DMS79 (cell line): ENCODE results near the gene FOSL1.
"Not testable (repeated sequence)": the region's sequence is repeated elsewhere in the genome, so short reads cannot be mapped to it uniquely, and the experiment has no call there.

Experiments used
- DNase-seq: peaks from one replicate; lab custom pipeline; 2025; lab: John Stamatoyannopoulos, UW

Gene FOSL1

DNA sequence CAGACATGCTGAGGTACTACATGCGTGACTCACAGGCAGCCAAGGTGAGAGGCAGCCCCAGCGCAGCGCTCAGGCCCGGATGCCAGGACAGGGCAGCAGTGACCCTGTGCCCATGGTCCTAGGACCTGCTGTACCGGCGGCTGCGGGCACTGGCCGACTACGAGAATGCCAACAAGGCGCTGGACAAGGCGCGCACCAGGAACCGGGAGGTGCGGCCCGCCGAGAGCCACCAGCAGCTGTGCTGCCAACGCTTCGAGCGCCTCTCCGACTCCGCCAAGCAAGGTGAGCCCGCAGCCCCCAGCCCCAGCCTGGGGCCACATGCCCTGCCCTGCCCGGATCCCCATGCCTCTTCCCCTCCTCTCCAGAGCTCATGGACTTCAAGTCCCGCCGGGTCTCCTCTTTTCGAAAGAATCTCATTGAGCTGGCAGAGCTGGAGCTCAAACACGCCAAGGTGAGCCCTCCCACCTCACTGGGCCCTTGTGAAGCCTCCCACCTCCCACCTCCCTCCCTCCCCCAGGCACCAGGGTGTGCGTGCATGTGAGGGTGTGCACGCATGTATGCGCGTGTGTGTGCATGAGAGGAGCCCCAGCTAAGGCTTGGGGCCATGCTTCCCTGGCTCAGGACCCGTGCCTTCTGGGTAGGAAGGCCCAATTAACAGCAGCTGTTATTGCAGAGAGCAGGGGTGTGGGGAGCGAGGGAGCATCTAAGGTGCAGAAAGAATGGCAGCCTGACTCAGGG lies 47.5 kb downstream of the FOSL1 start:
- no peak for DNase-seq

- DNase-seq, result no peak
Measured at GRCh38 chr11:65851811-65852507, 48.2 kb downstream of the FOSL1 start.

DNA sequence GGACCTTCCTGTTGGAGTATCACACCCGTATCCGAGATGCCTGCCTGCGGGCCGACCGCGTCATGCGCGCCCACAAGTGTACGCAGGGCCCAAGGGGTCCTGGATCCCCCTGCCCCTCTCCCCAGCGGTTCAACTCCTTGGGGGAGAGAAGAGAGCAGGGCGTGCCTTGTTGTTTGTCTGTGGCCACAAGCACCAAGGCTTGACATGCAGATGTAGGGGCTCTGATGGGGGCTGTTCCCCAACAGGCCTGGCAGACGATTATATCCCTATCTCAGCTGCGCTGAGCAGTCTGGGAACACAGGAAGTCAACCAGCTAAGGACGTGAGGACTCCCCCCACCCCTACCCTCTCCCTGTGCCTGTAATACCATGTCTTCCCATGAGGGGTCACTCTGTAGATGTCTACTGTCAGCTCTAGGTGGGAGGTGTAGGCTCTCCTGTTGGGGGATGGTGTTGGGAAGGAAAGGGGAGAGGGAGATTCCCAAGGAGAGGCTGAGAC lies 49.1 kb downstream of the FOSL1 start:
- DNase-seq, result no peak

DNA sequence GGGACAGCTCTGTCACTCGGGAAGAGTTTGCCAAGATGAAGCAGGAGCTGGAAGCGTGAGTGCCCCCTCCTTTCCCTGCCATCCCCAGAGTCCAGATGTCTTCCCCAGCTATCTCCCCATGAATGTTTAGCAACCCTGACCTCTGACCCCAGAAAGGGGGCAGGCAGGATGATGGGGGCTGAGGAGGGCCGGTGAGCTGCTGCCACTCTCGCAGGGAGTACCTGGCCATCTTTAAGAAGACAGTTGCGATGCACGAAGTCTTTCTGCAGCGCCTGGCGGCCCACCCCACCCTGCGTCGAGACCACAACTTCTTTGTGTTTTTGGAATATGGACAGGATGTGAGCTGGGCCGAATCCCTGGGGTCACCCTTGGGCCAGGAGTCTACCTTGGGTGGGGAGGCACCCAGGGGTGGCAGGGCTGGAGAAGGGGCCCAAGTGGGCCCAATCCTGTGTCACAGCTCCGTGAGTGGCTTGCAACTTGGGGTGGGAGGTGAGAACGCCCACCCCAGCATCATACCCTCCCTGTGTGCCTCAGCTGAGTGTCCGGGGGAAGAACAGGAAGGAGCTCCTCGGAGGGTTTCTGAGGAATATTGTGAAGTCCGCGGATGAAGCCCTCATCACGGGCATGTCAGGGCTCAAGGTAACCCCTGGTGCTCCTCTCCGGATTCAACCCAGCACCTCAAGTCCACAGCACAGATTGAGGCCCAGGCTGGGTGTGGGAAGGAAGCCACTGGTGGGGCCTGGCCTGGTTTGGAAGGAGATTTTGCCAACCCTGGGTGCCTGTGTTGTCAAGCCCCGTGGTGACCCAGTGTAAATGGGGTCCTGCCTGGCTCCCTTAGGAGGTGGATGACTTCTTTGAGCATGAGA lies 49.7 kb downstream of the FOSL1 start:
- DNase-seq, result no peak

DNA sequence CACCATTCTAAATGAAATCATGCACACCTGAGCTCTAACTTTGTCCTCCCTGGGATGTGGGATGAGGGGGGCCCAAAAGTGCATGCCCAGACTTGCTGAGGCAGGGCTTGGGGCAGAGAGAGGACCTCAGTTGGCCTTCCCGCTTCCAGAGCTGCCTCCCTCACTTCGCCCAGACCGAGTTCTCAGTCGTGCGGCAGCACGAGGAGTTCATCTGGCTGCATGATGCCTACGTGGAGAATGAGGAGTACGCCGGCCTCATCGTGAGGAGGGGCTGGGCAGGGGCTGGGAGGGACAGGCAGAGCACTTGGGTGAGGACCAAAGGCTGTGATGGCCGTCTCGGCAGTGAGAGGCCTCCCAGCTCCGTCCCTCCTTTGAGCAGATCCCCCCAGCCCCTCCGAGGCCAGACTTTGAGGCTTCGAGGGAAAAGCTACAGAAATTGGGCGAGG lies 50.4 kb downstream of the FOSL1 start:
- no peak for DNase-seq

DNA sequence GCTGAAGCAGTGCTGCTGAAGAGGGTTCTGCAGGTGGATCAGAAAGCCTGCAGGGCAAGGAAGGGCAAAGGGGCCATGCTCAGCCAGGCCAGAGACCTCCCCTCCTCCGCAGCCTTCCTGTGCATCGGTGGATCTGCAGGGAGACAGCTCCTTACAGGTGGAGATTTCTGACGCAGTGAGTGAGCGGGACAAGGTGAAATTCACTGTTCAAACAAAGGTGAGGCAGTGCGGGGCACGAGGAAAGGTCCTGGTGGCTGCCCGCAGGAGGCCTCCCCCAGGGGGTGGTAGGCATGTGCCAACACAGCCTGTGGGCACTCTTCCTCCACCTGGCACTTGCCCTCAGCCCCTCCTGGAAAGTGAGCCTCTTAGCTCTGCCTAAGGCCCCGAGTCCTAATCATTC lies 50.8 kb downstream of the FOSL1 start:
- no peak for DNase-seq

DNA sequence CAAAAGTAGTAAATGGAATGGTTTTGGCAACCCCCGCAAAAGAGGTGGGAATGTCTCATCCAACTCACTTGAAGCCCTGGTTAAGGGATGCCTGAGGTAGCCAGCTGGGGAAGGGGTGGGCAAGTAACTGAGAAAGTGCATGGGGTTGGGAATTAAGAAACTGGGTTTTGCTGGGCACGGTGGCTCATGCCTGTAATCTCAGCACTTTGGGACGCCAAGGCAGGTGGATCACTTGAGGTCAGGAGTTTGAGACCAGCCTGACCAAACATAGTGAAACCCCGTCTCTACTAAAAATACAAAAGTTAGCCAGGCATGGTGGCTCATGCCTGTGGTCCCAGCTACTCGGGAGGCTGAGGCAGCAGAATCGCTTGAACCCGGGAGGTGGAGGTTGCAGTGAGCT lies 51.5 kb downstream of the FOSL1 start:
- DNase-seq, result not testable (repeated sequence)

DNA sequence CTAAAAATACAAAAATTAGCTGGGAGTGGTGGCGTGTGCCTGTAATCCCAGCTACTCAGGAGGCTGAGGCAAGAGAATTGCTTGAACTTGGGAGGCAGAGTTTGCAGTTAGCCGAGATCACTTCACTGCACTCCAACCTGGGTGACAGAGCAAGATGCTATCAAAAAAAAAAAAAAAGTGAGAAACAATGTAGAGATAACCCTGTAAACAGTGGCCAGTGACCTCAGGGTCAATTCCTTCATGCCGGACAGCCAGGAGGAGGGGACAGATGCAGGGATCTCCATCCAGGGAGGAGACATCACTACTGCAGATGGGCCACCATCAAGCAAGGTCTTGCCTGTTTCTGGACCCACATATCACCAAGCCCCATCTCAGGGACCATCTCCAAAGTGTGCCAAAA lies 52.4 kb downstream of the FOSL1 start:
- DNase-seq, result no peak

- DNase-seq, result no peak
Measured at GRCh38 chr11:65844231-65844872, 55.8 kb downstream of the FOSL1 start.

DNA sequence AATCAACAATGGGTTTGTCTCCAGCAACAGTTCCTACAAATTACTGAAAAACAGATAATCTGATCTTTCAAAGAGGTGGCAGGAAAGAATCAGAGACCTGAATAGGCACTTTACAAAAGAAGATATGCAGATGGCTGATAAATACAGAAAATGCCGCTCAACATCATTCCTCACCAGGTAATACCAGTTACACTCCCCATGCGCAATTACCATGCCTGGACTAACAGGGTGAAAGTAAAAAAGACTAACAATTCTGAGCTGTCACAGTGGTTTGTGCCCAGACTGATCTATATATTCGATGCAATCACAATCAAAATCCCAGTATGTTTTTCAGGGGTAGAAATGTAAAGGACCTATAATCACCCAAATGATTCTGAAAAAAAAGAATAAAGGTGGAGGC lies 56.4 kb downstream of the FOSL1 start:
- DNase-seq, result no peak

DNA sequence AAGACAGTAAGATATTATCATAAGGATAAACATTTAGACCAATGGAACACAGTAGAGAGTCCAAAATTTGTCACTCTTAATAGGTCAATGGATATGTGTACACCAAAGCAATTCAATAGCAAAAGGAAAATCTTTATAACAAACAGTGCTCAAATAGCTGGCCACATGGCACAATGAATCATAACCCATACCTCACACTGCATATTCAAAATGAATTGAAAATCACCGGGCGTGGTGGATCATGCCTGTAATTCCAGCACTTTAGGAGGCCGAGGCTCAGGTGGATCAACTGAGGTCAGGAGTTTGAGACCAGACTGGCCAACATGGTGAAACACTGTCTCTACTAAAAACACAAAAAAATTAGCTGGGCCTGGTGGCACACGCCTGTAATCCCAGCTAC lies 58.0 kb downstream of the FOSL1 start:
- DNase-seq, result no peak
